Measurements from ENCODE around the gene KIF4A.
"Not testable (repeated sequence)": the region's sequence is repeated elsewhere in the genome, so short reads cannot be mapped to it uniquely, and the experiment has no call there.

KIF4A gene

GRCh38 chrX:70386235-70386634 is 96.3 kb downstream of the KIF4A start:
- H3K27ac ChIP-seq, result no peak overlapping the region
- H3K4me3 ChIP-seq (IDR thresholded peaks at IDR 0.05; ENCODE audit: insufficient read depth, low read depth, low read length), result no peak overlapping the region
- no peak overlapping the region for H3K9ac ChIP-seq
- no peak for TF ChIP-seq CTCF (conservative IDR thresholded peaks at IDR 0.05; ENCODE audit: low read depth, low read length)
- H3K36me3 ChIP-seq (ENCODE audit: insufficient read depth), result no peaks in the 10 kb centered on the region
- H3K4me1 ChIP-seq (ENCODE audit: low read depth, poor library complexity, severe bottlenecking), result no peaks in the 10 kb centered on the region
- no peaks in the 10 kb centered on the region for H3K79me2 ChIP-seq (ENCODE audit: insufficient read depth, low read depth)
- H4K20me1 ChIP-seq (ENCODE audit: insufficient read depth), result no peaks in the 10 kb centered on the region
- H2AFZ ChIP-seq (ENCODE audit: low read depth), result no peak overlapping the region
- no peak overlapping the region for H3K4me2 ChIP-seq
- no peaks in the 10 kb centered on the region for H3K27me3 ChIP-seq (ENCODE audit: insufficient read depth, low read depth)

- no peak overlapping the region for H3K9ac ChIP-seq
- H2AFZ ChIP-seq (ENCODE audit: low read depth), result no peak overlapping the region
- no peak overlapping the region for H3K27ac ChIP-seq
- TF ChIP-seq CTCF (conservative IDR thresholded peaks at IDR 0.05; ENCODE audit: low read depth, low read length), result no peak
- no peaks in the 10 kb centered on the region for H3K27me3 ChIP-seq (ENCODE audit: insufficient read depth, low read depth)
- no peak overlapping the region; the same call in 1 of the 2 replicates for H3K4me2 ChIP-seq
- no peaks in the 10 kb centered on the region for H3K36me3 ChIP-seq (ENCODE audit: insufficient read depth)
- H4K20me1 ChIP-seq (ENCODE audit: insufficient read depth), result no peaks in the 10 kb centered on the region
- H3K79me2 ChIP-seq (ENCODE audit: insufficient read depth, low read depth), result no peaks in the 10 kb centered on the region
- peaks cover 11% of the 10 kb centered on the region for H3K4me1 ChIP-seq (ENCODE audit: low read depth, poor library complexity, severe bottlenecking)
- no peak overlapping the region for H3K4me3 ChIP-seq (IDR thresholded peaks at IDR 0.05; ENCODE audit: insufficient read depth, low read depth, low read length)
Measured at GRCh38 chrX:70398899-70399298, 109.0 kb downstream of the KIF4A start.

GRCh38 chrX:70400181-70400580 is 110.3 kb downstream of the KIF4A start:
- peaks cover 11% of the 10 kb centered on the region for H3K4me1 ChIP-seq (ENCODE audit: low read depth, poor library complexity, severe bottlenecking)
- H3K79me2 ChIP-seq (ENCODE audit: insufficient read depth, low read depth); H3K36me3 ChIP-seq (ENCODE audit: insufficient read depth); H3K4me2 ChIP-seq; H3K27me3 ChIP-seq (ENCODE audit: insufficient read depth, low read depth); H4K20me1 ChIP-seq (ENCODE audit: insufficient read depth); H3K4me3 ChIP-seq (IDR thresholded peaks at IDR 0.05; ENCODE audit: insufficient read depth, low read depth, low read length); H3K9ac ChIP-seq; H3K27ac ChIP-seq; H2AFZ ChIP-seq (ENCODE audit: low read depth): not testable (repeated sequence)

- H3K27me3 ChIP-seq (ENCODE audit: insufficient read depth, low read depth), result no peaks in the 10 kb centered on the region
- TF ChIP-seq CTCF (conservative IDR thresholded peaks at IDR 0.05; ENCODE audit: low read depth, low read length), result no peak
- H3K79me2 ChIP-seq (ENCODE audit: insufficient read depth, low read depth), result no peaks in the 10 kb centered on the region
- H2AFZ ChIP-seq (ENCODE audit: low read depth), result no peak overlapping the region
- H3K9ac ChIP-seq, result no peak overlapping the region
- H3K4me2 ChIP-seq, result no peak overlapping the region
- no peaks in the 10 kb centered on the region for H3K36me3 ChIP-seq (ENCODE audit: insufficient read depth)
- H4K20me1 ChIP-seq (ENCODE audit: insufficient read depth), result no peaks in the 10 kb centered on the region
- H3K4me3 ChIP-seq (IDR thresholded peaks at IDR 0.05; ENCODE audit: insufficient read depth, low read depth, low read length), result no peak overlapping the region
- no peak overlapping the region for H3K27ac ChIP-seq
- peaks cover 11% of the 10 kb centered on the region for H3K4me1 ChIP-seq (ENCODE audit: low read depth, poor library complexity, severe bottlenecking)
Measured at GRCh38 chrX:70402721-70403120, 112.8 kb downstream of the KIF4A start.

GRCh38 chrX:70405003-70405402 is 115.1 kb downstream of the KIF4A start:
- no peaks in the 10 kb centered on the region for H3K4me1 ChIP-seq (ENCODE audit: low read depth, poor library complexity, severe bottlenecking)
- no peaks in the 10 kb centered on the region for H3K36me3 ChIP-seq (ENCODE audit: insufficient read depth)
- H3K9ac ChIP-seq, result no peak overlapping the region
- no peaks in the 10 kb centered on the region for H3K27me3 ChIP-seq (ENCODE audit: insufficient read depth, low read depth)
- no peak overlapping the region for H3K27ac ChIP-seq
- H3K4me3 ChIP-seq (IDR thresholded peaks at IDR 0.05; ENCODE audit: insufficient read depth, low read depth, low read length), result no peak overlapping the region
- no peak for TF ChIP-seq CTCF (conservative IDR thresholded peaks at IDR 0.05; ENCODE audit: low read depth, low read length)
- no peaks in the 10 kb centered on the region for H3K79me2 ChIP-seq (ENCODE audit: insufficient read depth, low read depth)
- no peaks in the 10 kb centered on the region for H4K20me1 ChIP-seq (ENCODE audit: insufficient read depth)
- H2AFZ ChIP-seq (ENCODE audit: low read depth), result no peak overlapping the region
- no peak overlapping the region for H3K4me2 ChIP-seq

Data from KMS-11 (cell line).